Natural killer cell treated with Interleukin-12 subunit alpha and Interleukin-12 subunit beta and Interleukin-15 and Interleukin-18, amount 100 ng/mL, for 72 hours (primary cell): Measurements from ENCODE around the gene NDUFB11. TPM values are rescaled to one million over a fixed set of nuclear protein-coding genes. Genes with fewer than 3 reads are reported as not detected.

Experiments used
- ATAC-seq, 2 donors: fragments of 150-1000 bp; cut with Tn5 transposase in 1 of 2; sonication (Bioruptor Pico), chemical (Tn5 transposase) in 1 of 2; 2 replicates each; pipeline ENCODE4 v1.10.0; 2021
- DNase-seq: peaks from one replicate; pipeline ENCODE4 v3.0.0; 2022; ENCODE audit warnings: low spot score
- H3K27ac Mint-ChIP-seq, 2 donors: 1 replicate in 1 of 2; 2 replicates in 1 of 2; pipeline ENCODE4 v1.8.0; 2022; ENCODE audit warnings: mixed read lengths in 2 of 2, mild to moderate bottlenecking in 1 of 2, moderate library complexity in 1 of 2
- H3K27me3 Mint-ChIP-seq, 2 donors: 1 replicate in 1 of 2; 2 replicates in 1 of 2; pipeline ENCODE4 v1.8.0; 2022; ENCODE audit warnings: mixed read lengths in 2 of 2
- H3K36me3 Mint-ChIP-seq: one replicate; pipeline ENCODE4 v1.8.0; 2022; ENCODE audit warnings: mixed read lengths
- H3K4me1 Mint-ChIP-seq, 2 donors: 1 replicate in 1 of 2; 2 replicates in 1 of 2; pipeline ENCODE4 v1.8.0; 2022; ENCODE audit warnings: low read depth in 2 of 2, mixed read lengths in 2 of 2, mild to moderate bottlenecking in 1 of 2
- H3K4me3 Mint-ChIP-seq: one replicate; pipeline ENCODE4 v1.8.0; 2022; ENCODE audit warnings: mixed read lengths
- H3K9me3 Mint-ChIP-seq: 2 replicates; pipeline ENCODE4 v1.8.0; 2022; ENCODE audit warnings: mixed read lengths
- total RNA-seq, 2 donors: library from RNA; stranded (reverse); gene quantifications; one replicate each; pipeline ENCODE4 v1.2.3, GENCODE V29; 2022

Gene NDUFB11
- 10 to 100 TPM; 50.8 to 75.4 TPM for total RNA-seq

- Mint-ChIP-seq H3K4me3 (peak within 1 kb of the TSS; percentile 97), H3K4me1 (peaks cover 30 to 33% of the 10 kb centered on the region in 2 donors), H3K9me3 (no peaks in the 10 kb centered on the region), H3K27ac (peak within 1 kb of the TSS; percentile 99 to 100), H3K27me3 (peaks cover 0 to 4% of the 10 kb centered on the region in 2 donors), H3K36me3 (peaks cover 5% of the 10 kb centered on the region)
- DNase-seq (peak; percentile 95), ATAC-seq (peak; percentile 97 to 98)
Measured at GRCh38 chrX:47144626-47145394, at the start of gene NDUFB11, which contains the start of gene RBM10. TSS of gene NDUFB11 (minus strand) at chrX:47144702. CDS start at chrX:47144679, 23 bp downstream. TSS of gene RBM10 (plus strand) at chrX:47145221. CDS start at chrX:47147482, 2,261 bp downstream.

GRCh38 chrX:47193475-47194193, 49.1 kb upstream of the NDUFB11 start, which contains the start of gene UBA1:
TSS of gene UBA1 (plus strand) at chrX:47193829. CDS start at chrX:47198803, 4,974 bp downstream.
- peak; percentile 87 to 94 for ATAC-seq
- peak; percentile 97 for DNase-seq
- Mint-ChIP-seq H3K4me1 (peaks cover 44 to 59% of the 10 kb centered on the region in 2 donors), H3K9me3 (no peaks in the 10 kb centered on the region), H3K27me3 (no peaks in the 10 kb centered on the region), H3K36me3 (no peaks in the 10 kb centered on the region), H3K4me3 (peak within 1 kb of the TSS; percentile 95), H3K27ac (peak within 1 kb of the TSS; percentile 90 to 99)

GRCh38 chrX:47191806-47192401, 47.4 kb upstream of the NDUFB11 start:
- peaks cover 42 to 54% of the 10 kb centered on the region in 2 donors for H3K4me1 Mint-ChIP-seq

GRCh38 chrX:47191331-47191730, 46.8 kb upstream of the NDUFB11 start:
- Mint-ChIP-seq H3K4me3 (peak overlapping the region; percentile 95), H3K36me3 (no peaks in the 10 kb centered on the region), H3K27me3 (no peaks in the 10 kb centered on the region), H3K9me3 (no peaks in the 10 kb centered on the region), H3K4me1 (peaks cover 39 to 48% of the 10 kb centered on the region in 2 donors), H3K27ac (peak overlapping the region; percentile 95 to 97)
- DNase-seq = no peak
- ATAC-seq = no peak

More at GRCh38 chrX:47191806-47192401, 47.4 kb upstream of the NDUFB11 start:
- H3K27me3 Mint-ChIP-seq = no peaks in the 10 kb centered on the region
- no peaks in the 10 kb centered on the region for H3K9me3 Mint-ChIP-seq
- H3K4me3 Mint-ChIP-seq = peak overlapping the region; percentile 95
- peak overlapping the region; percentile 95 to 97 for H3K27ac Mint-ChIP-seq
- no peaks in the 10 kb centered on the region for H3K36me3 Mint-ChIP-seq
- no peak for DNase-seq
- no peak for ATAC-seq

- Mint-ChIP-seq H3K4me1 (peaks cover 32 to 41% of the 10 kb centered on the region in 2 donors), H3K36me3 (no peaks in the 10 kb centered on the region), H3K27me3 (peaks cover 0 to 2% of the 10 kb centered on the region in 2 donors), H3K9me3 (no peaks in the 10 kb centered on the region), H3K4me3 (peak overlapping the region; percentile 95), H3K27ac (peak overlapping the region; percentile 95 to 97)
- peak; percentile 90 for DNase-seq
- peak; percentile 87 to 91 for ATAC-seq
Measured at GRCh38 chrX:47190445-47191269, 46.2 kb upstream of the NDUFB11 start.

- no peak overlapping the region for H3K27ac Mint-ChIP-seq
- H3K27me3 Mint-ChIP-seq = peaks cover 0 to 3% of the 10 kb centered on the region in 2 donors
- no peaks in the 10 kb centered on the region for H3K36me3 Mint-ChIP-seq
- no peak overlapping the region for H3K4me3 Mint-ChIP-seq
- H3K9me3 Mint-ChIP-seq = no peaks in the 10 kb centered on the region
- no peak for DNase-seq
- ATAC-seq = no peak
- peaks cover 25 to 35% of the 10 kb centered on the region in 2 donors for H3K4me1 Mint-ChIP-seq
Measured at GRCh38 chrX:47189906-47190305, 45.4 kb upstream of the NDUFB11 start.

GRCh38 chrX:47187106-47187677, 42.7 kb upstream of the NDUFB11 start:
- peaks cover 7 to 16% of the 10 kb centered on the region in 2 donors for H3K4me1 Mint-ChIP-seq
- H3K36me3 Mint-ChIP-seq = peaks cover 4% of the 10 kb centered on the region
- H3K9me3 Mint-ChIP-seq = no peaks in the 10 kb centered on the region
- ATAC-seq (no peak), DNase-seq (no peak)
- H3K4me3 Mint-ChIP-seq = no peak overlapping the region
- H3K27me3 Mint-ChIP-seq = peaks cover 0 to 7% of the 10 kb centered on the region in 2 donors
- H3K27ac Mint-ChIP-seq = no peak overlapping the region

GRCh38 chrX:47186096-47186740, 41.7 kb upstream of the NDUFB11 start:
- Mint-ChIP-seq H3K36me3 (peaks cover 4% of the 10 kb centered on the region), H3K4me3 (no peak overlapping the region), H3K4me1 (peaks cover 7 to 13% of the 10 kb centered on the region in 2 donors), H3K9me3 (no peaks in the 10 kb centered on the region), H3K27me3 (peaks cover 0 to 7% of the 10 kb centered on the region in 2 donors), H3K27ac (no peak overlapping the region)
- DNase-seq (peak; percentile 53), ATAC-seq (no peak)

GRCh38 chrX:47185241-47185640, 40.7 kb upstream of the NDUFB11 start:
- Mint-ChIP-seq H3K27ac (no peak overlapping the region), H3K9me3 (no peaks in the 10 kb centered on the region), H3K27me3 (peaks cover 0 to 7% of the 10 kb centered on the region in 2 donors), H3K36me3 (peaks cover 4% of the 10 kb centered on the region), H3K4me3 (no peak overlapping the region), H3K4me1 (peaks cover 4 to 7% of the 10 kb centered on the region in 2 donors)
- ATAC-seq (no peak), DNase-seq (no peak)

GRCh38 chrX:47184486-47184885, 40.0 kb upstream of the NDUFB11 start:
- Mint-ChIP-seq H3K27me3 (peaks cover 0 to 7% of the 10 kb centered on the region in 2 donors), H3K27ac (no peak overlapping the region), H3K9me3 (no peaks in the 10 kb centered on the region), H3K36me3 (peaks cover 4% of the 10 kb centered on the region), H3K4me3 (no peak overlapping the region), H3K4me1 (peaks cover 4 to 7% of the 10 kb centered on the region in 2 donors)
- ATAC-seq (no peak), DNase-seq (no peak)

GRCh38 chrX:47182106-47182700, 37.7 kb upstream of the NDUFB11 start:
- Mint-ChIP-seq H3K4me3 (no peak overlapping the region), H3K9me3 (no peaks in the 10 kb centered on the region), H3K36me3 (peaks cover 4% of the 10 kb centered on the region), H3K27me3 (peaks cover 0 to 12% of the 10 kb centered on the region in 2 donors), H3K27ac (no peak overlapping the region), H3K4me1 (peaks cover 0 to 7% of the 10 kb centered on the region in 2 donors)
- ATAC-seq (no peak), DNase-seq (peak; percentile 32)

- H3K27ac Mint-ChIP-seq = no peak overlapping the region
- H3K36me3 Mint-ChIP-seq = peaks cover 10% of the 10 kb centered on the region
- H3K4me3 Mint-ChIP-seq = no peak overlapping the region
- peaks cover 0 to 7% of the 10 kb centered on the region in 2 donors for H3K4me1 Mint-ChIP-seq
- H3K9me3 Mint-ChIP-seq = no peaks in the 10 kb centered on the region
- DNase-seq = peak; percentile 37
- peaks cover 0 to 15% of the 10 kb centered on the region in 2 donors for H3K27me3 Mint-ChIP-seq
- ATAC-seq = no peak
Measured at GRCh38 chrX:47181301-47181700, 36.8 kb upstream of the NDUFB11 start.
